Tibial artery (tissue), 4 donors: Measurements from ENCODE around the gene CACNA1D.

ENCODE experiments used
- DNase-seq, 2 donors: peaks; one replicate each; pipeline ENCODE4 v3.0.0-alpha.2; 2019
- H3K27ac ChIP-seq, 2 donors: fragments of 200-600 bp; sonication (generic) in 1 of 2; 1 replicate in 1 of 2; 2 replicates in 1 of 2; pipeline ENCODE4 v1.5.1; 2018 to 2019; ENCODE audit warnings: mild to moderate bottlenecking in 1 of 2
- H3K27me3 ChIP-seq, 2 donors: fragments of 200-600 bp; sonication (generic) in 1 of 2; one replicate each; pipeline versions ENCODE4 v1.5.1 to v1.6.0; 2016 to 2019
- H3K36me3 ChIP-seq, 3 donors: fragments of 200-600 bp; sonication (generic) in 2 of 3; one replicate each; pipeline ENCODE4 v1.5.1; 2016 to 2019; ENCODE audit warnings: mild to moderate bottlenecking in 2 of 3
- H3K4me1 ChIP-seq, 4 donors: fragments of 200-600 bp; sonication (generic) in 2 of 4; 1 replicate in 3 of 4; 2 replicates in 1 of 4; pipeline ENCODE4 v1.5.1; 2016 to 2019
- H3K4me3 ChIP-seq, 2 donors: fragments of 200-600 bp; sonication (generic) in 1 of 2; 1 replicate in 1 of 2; 2 replicates in 1 of 2; pipeline ENCODE4 v1.5.1; 2018 to 2019; ENCODE audit warnings: mild to moderate bottlenecking in 2 of 2
- H3K9me3 ChIP-seq, 3 donors: fragments of 200-600 bp; sonication (generic) in 1 of 3; one replicate each; pipeline ENCODE4 v1.5.1; 2016 to 2019
- intact Hi-C: fragments of 100-400 bp; cut with DNase I; formaldehyde crosslinking; loops from one replicate; pipeline ENCODE4 v1.15.0; 2023; ENCODE audit warnings: low total_unique reads
- TF ChIP-seq, protein P1 (sequence below), 2 experiments: fragments of 200-600 bp in 1 of 2; fragments of 450-650 bp in 1 of 2; IDR thresholded peaks; one replicate each; pipeline ENCODE4 v1.5.1; 2017 to 2019; ENCODE audit warnings: antibody characterized with exemption in 2 of 2, mild to moderate bottlenecking in 1 of 2, moderate library complexity in 1 of 2

The CACNA1D gene

DNA sequence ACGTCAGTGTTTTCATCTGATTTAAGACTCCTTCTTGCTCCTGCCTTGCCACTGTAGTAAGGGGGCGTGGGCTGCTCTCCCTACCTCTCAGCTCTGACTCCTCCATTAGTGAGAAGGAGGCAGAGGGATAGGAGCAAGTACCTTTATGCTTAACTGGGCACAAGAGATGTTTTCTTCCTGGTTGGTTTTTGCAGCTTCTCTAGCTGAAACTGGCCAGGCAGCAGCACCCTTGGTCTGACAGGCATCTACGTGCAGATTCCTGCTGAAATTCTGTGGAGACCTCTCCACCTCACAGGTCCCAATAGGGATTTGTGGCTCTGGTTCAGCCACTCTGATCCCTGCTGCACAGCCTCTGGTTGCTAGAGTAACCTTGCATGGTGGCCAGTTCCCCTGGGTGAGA is 132.5 kb downstream of the CACNA1D start:
- intact Hi-C loops, result no loop called here
- TF ChIP-seq, protein P1, sequence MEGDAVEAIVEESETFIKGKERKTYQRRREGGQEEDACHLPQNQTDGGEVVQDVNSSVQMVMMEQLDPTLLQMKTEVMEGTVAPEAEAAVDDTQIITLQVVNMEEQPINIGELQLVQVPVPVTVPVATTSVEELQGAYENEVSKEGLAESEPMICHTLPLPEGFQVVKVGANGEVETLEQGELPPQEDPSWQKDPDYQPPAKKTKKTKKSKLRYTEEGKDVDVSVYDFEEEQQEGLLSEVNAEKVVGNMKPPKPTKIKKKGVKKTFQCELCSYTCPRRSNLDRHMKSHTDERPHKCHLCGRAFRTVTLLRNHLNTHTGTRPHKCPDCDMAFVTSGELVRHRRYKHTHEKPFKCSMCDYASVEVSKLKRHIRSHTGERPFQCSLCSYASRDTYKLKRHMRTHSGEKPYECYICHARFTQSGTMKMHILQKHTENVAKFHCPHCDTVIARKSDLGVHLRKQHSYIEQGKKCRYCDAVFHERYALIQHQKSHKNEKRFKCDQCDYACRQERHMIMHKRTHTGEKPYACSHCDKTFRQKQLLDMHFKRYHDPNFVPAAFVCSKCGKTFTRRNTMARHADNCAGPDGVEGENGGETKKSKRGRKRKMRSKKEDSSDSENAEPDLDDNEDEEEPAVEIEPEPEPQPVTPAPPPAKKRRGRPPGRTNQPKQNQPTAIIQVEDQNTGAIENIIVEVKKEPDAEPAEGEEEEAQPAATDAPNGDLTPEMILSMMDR (IDR thresholded peaks at IDR 0.05), result no peak
- no peak for DNase-seq

GRCh38 chr3:53628536-53629401 is 134.4 kb downstream of the CACNA1D start:
- TF ChIP-seq, protein P1 (IDR thresholded peaks at IDR 0.05), result no peak
- Histone ChIP-seq H3K9me3 (peaks cover 0 to 6% (median 0%) of the 10 kb centered on the region in 3 donors), H3K27ac (no peak overlapping the region), H3K36me3 (no peaks in the 10 kb centered on the region), H3K4me3 (no peak overlapping the region), H3K27me3 (peaks cover 0 to 6% of the 10 kb centered on the region in 2 donors), H3K4me1 (no peaks in the 10 kb centered on the region)
- intact Hi-C loops, result no loop called here
- DNase-seq, result no peak

More for the DNA sequence above, 132.5 kb downstream of the CACNA1D start:
- H3K36me3 ChIP-seq, result no peaks in the 10 kb centered on the region
- peaks cover 0 to 6% of the 10 kb centered on the region in 2 donors for H3K27me3 ChIP-seq
- H3K4me1 ChIP-seq, result no peaks in the 10 kb centered on the region
- H3K9me3 ChIP-seq, result peaks cover 0 to 3% (median 0%) of the 10 kb centered on the region in 3 donors
- H3K4me3 ChIP-seq, result no peak overlapping the region
- no peak overlapping the region for H3K27ac ChIP-seq

- Histone ChIP-seq H3K4me1 (no peaks in the 10 kb centered on the region), H3K9me3 (peaks cover 0 to 6% (median 0%) of the 10 kb centered on the region in 3 donors), H3K27me3 (peaks cover 0 to 6% of the 10 kb centered on the region in 2 donors), H3K4me3 (no peak overlapping the region), H3K36me3 (no peaks in the 10 kb centered on the region), H3K27ac (no peak overlapping the region)
- no peak for DNase-seq
- TF ChIP-seq, protein P1 (IDR thresholded peaks at IDR 0.05), result no peak
- intact Hi-C loops, result no loop called here
These were observed 135.0 kb downstream of the CACNA1D start for GRCh38 chr3:53629402-53629723.

DNA sequence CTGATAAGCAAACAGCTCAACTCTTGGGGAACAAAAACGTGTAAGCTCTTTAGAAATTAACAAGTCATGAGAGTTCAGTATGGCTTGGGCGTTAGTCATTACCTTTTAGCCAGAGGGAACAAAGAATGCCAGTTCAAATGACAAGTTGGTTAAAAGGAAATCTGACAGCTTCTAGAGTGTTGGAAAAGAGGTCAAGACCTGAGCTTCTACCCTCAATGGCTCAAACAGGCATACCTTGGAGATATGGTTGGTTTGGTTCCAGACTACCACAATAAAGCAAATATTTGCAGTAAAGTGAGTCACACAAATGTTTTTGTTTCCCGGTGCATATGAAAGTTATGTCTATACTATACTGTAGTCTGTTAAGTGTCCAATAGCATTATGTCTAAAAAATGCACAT is 136.1 kb downstream of the CACNA1D start:
- TF ChIP-seq, protein P1 (IDR thresholded peaks at IDR 0.05), result no peak
- no peak for DNase-seq
- Histone ChIP-seq H3K4me3 (no peak overlapping the region), H3K4me1 (no peaks in the 10 kb centered on the region), H3K9me3 (peaks cover 0 to 6% (median 0%) of the 10 kb centered on the region in 3 donors), H3K27me3 (peaks cover 0 to 6% of the 10 kb centered on the region in 2 donors), H3K36me3 (no peaks in the 10 kb centered on the region), H3K27ac (no peak overlapping the region)
- intact Hi-C loops, result no loop called here

DNA sequence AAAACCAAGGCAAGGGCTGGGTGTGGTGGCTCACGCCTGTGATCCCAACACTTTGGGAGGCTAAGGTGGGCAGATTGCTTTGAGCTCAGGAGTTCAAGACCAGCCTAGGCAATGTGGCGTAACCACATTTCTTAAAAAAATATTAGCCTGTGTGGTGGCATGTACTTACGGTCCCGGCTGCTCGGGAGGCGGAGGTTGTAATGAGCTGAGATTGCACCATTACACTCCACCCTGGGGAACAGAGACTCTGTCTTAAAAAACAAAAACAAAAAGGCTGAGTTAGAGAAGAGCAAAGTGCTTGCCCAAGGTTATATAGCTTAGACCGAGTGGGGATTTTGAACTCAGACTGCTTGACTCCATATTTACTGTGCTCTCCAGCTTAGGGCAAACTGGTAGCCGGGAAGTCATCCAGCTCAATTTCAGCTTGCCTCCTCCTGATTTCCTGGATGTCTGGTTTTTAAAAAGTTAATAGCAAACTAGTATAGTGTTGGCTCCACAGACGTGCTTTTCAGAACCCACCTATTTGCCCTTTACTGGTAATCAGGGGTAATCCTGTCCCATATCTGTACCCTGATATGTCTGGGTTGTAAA is 138.9 kb downstream of the CACNA1D start:
- no peak overlapping the region for H3K4me3 ChIP-seq
- H3K27me3 ChIP-seq, result no peaks in the 10 kb centered on the region

More for the DNA sequence above, 138.9 kb downstream of the CACNA1D start:
- TF ChIP-seq, protein P1 (IDR thresholded peaks at IDR 0.05), result no peak
- Histone ChIP-seq H3K36me3 (no peaks in the 10 kb centered on the region), H3K4me1 (no peaks in the 10 kb centered on the region), H3K27ac (no peak overlapping the region), H3K9me3 (peaks cover 0 to 6% (median 0%) of the 10 kb centered on the region in 3 donors)
- intact Hi-C loops, result no loop called here
- no peak for DNase-seq
